Activated CD8-positive, alpha-beta T cell treated with anti-CD3 and anti-CD28 coated beads for 36 hours (primary cell): ENCODE data around the gene DEK. TPM values are rescaled to one million over a fixed set of nuclear protein-coding genes. Genes with fewer than 3 reads are reported as not detected.
"Not testable (repeated sequence)": the region's sequence is repeated elsewhere in the genome, so short reads cannot be mapped to it uniquely, and the experiment has no call there.

ENCODE experiments used
- ATAC-seq: fragments of 200-7000 bp; cut with Tn5 transposase; one replicate; pipeline ENCODE4 v1.10.0; 2021; ENCODE audit warnings: mild to moderate bottlenecking, moderate library complexity
- CTCF ChIA-PET: fragments of 350-600 bp; sonication (Branson Sonifier 250); formaldehyde crosslinking; loops from one replicate; lab custom pipeline; 2021; ENCODE audit warnings: antibody characterized with exemption; lab: Charles Lee
- POLR2A ChIA-PET: fragments of 350-600 bp; sonication (Branson Sonifier 250); formaldehyde crosslinking; loops from one replicate; lab custom pipeline; 2021; ENCODE audit warnings: antibody characterized with exemption; lab: Charles Lee
- DNase-seq: peaks from one replicate; pipeline ENCODE4 v3.0.0-alpha.2; 2020
- H3K27ac Mint-ChIP-seq: one replicate; pipeline ENCODE4 v1.8.0; 2021; ENCODE audit warnings: mild to moderate bottlenecking, mixed read lengths
- H3K27me3 Mint-ChIP-seq: one replicate; pipeline ENCODE4 v1.8.0; 2021; ENCODE audit warnings: mixed read lengths
- H3K36me3 Mint-ChIP-seq: one replicate; pipeline ENCODE4 v1.8.0; 2021; ENCODE audit warnings: low read depth, mixed read lengths
- H3K4me1 Mint-ChIP-seq: one replicate; pipeline ENCODE4 v1.8.0; 2021; ENCODE audit warnings: low read depth, mixed read lengths
- H3K4me3 Mint-ChIP-seq: one replicate; pipeline ENCODE4 v1.8.0; 2021; ENCODE audit warnings: mild to moderate bottlenecking, moderate library complexity, mixed read lengths
- H3K9me3 Mint-ChIP-seq: one replicate; pipeline ENCODE4 v1.8.0; 2021; ENCODE audit warnings: mixed read lengths
- CTCF ChIP-seq: fragments of 200-600 bp; IDR thresholded peaks from one replicate; pipeline ENCODE4 v1.8.0; 2022; ENCODE audit warnings: antibody characterized with exemption, mild to moderate bottlenecking
- intact Hi-C: fragments of 100-400 bp; cut with micrococcal nuclease; formaldehyde crosslinking; loops from one replicate; pipeline ENCODE4 v1.10.0; 2022
- total RNA-seq, 2 experiments: library from RNA; stranded (reverse); gene quantifications; one replicate each; pipeline ENCODE4 v1.2.3, GENCODE V29; 2021

DEK gene, protein sequence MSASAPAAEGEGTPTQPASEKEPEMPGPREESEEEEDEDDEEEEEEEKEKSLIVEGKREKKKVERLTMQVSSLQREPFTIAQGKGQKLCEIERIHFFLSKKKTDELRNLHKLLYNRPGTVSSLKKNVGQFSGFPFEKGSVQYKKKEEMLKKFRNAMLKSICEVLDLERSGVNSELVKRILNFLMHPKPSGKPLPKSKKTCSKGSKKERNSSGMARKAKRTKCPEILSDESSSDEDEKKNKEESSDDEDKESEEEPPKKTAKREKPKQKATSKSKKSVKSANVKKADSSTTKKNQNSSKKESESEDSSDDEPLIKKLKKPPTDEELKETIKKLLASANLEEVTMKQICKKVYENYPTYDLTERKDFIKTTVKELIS
- total RNA-seq = 100 to 1,000 TPM; 185 to 191 TPM

DNA sequence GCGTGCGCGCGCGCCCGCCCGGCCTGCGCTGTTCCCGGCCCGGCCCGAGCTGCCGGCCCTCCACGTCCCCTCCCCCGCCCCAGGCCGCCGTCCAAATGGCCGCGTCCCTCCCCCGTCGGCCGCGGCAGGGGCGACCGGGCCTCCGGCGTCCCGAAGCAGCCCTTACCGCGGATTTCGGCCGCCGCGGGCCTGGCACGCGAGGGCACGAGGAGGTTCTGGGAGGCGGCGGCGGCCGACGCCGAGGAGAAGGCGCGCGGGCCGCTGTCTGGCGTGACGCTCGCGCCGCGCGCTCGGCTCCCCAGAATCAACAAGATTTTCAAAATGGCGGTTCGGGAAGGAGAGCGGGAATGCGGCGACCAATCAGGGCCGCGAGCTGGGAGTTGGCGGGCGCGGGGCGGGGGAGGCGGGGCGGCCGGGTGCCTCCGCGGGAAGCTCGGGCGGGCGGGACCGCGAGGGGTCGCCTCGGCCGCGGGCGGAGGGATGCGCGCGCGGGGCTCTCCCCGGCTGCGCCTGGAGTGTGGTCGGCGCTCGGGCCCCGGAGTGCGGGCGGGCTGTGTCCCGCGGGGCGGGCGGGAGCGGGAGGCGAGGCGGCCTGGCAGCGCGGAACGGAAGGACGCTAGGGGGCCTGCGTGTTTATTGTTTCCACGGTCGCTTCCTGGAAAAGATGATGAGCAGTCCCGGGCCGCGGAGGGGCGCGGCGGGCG, at the start of gene DEK:
TSS of gene DEK (minus strand) at position 312 of the 704 bp plus-strand sequence. CDS start 543 bp downstream, outside the sequence.
- Mint-ChIP-seq H3K9me3 (peaks cover 5% of the 10 kb centered on the region), H3K4me1 (peaks cover 40% of the 10 kb centered on the region), H3K27ac (peak within 1 kb of the TSS; percentile 96), H3K36me3 (peaks cover 45% of the 10 kb centered on the region), H3K27me3 (no peaks in the 10 kb centered on the region), H3K4me3 (peak within 1 kb of the TSS; percentile 90)
- intact Hi-C loops = loop anchor here (5.0 kb wide), 1 partner anchor 107 kb away; the partner anchor contains the start of genes KDM1B and TPMT
- peak; percentile 67 for ATAC-seq
- no peak for TF ChIP-seq CTCF
- peak; percentile 89 for DNase-seq
- ChIA-PET POLR2A (interaction anchor here (0.6 to 3.1 kb wide), 8 partner anchors 10 to 249 kb away, joined by 3 to 9 read pairs (median 3); no protein-coding TSS in a partner anchor), CTCF (interaction anchor here (1.3 kb wide), 1 partner anchor 11 kb away, joined by 5 read pairs; no protein-coding TSS in a partner anchor)

DNA sequence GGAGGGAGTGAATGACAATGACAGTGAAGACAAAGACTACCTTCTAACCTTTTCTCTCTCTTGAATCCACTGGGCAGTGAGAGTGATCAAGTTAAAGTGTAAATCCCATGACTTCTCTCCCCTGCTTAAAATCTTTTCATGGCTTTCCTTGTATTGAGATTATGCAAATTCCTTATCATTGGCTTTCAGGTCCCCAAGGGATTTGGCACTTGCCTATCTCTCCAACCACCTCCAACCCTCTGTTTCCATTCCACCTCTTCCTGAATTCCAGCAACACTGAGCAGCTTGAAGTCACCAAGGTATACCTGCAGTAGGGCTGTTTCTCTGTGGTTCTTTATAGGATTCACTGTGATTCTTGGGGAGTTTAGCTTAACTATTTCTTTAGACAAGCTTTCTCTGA, 48.0 kb upstream of the DEK start:
- Mint-ChIP-seq H3K27ac (no peak overlapping the region), H3K27me3 (peaks cover 6% of the 10 kb centered on the region), H3K36me3 (no peaks in the 10 kb centered on the region), H3K9me3 (peaks cover 2% of the 10 kb centered on the region), H3K4me3 (no peak overlapping the region), H3K4me1 (no peaks in the 10 kb centered on the region)
- no peak for ATAC-seq
- intact Hi-C loops = no loop called here
- TF ChIP-seq CTCF = no peak
- DNase-seq = no peak
- CTCF ChIA-PET = no interaction called here
- POLR2A ChIA-PET = no interaction called here

- H3K27ac Mint-ChIP-seq, H3K4me3 Mint-ChIP-seq, H3K36me3 Mint-ChIP-seq, ATAC-seq, CTCF ChIA-PET, DNase-seq, intact Hi-C loops, POLR2A ChIA-PET, H3K27me3 Mint-ChIP-seq, H3K9me3 Mint-ChIP-seq, H3K4me1 Mint-ChIP-seq: not testable (repeated sequence)
Measured at GRCh38 chr6:18310010-18310409, 45.7 kb upstream of the DEK start.

DNA sequence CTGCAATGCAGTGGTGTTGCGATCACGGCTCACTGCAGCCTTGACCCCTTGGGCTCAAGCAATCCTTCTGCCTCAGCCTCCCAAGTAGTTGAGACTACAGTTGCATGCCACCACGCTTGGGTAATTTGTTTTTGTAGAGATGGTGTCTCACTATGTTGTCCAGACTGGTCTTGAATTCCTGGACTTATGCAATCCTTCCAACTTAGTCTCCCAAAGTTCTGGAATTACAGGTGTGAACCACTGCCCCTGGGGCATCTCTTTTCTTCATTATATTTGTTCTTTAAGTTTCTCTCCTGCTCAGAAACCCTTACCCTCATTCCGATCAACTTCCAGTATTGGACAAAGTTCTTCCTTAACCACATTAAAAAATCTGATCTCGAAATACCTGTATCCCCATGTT, 44.7 kb upstream of the DEK start:
- H3K4me1 Mint-ChIP-seq = no peaks in the 10 kb centered on the region
- TF ChIP-seq CTCF = no peak
- DNase-seq (no peak), ATAC-seq (no peak)
- POLR2A ChIA-PET = no interaction called here
- peaks cover 2% of the 10 kb centered on the region for H3K9me3 Mint-ChIP-seq
- CTCF ChIA-PET = no interaction called here
- no peaks in the 10 kb centered on the region for H3K36me3 Mint-ChIP-seq
- no peak overlapping the region for H3K27ac Mint-ChIP-seq
- H3K27me3 Mint-ChIP-seq = peaks cover 6% of the 10 kb centered on the region
- intact Hi-C loops = no loop called here
- no peak overlapping the region for H3K4me3 Mint-ChIP-seq

GRCh38 chr6:18308070-18308735, 43.9 kb upstream of the DEK start:
- no peak for ATAC-seq
- DNase-seq = no peak
- Mint-ChIP-seq H3K4me1 (no peaks in the 10 kb centered on the region), H3K4me3 (no peak overlapping the region), H3K27ac (no peak overlapping the region), H3K36me3 (no peaks in the 10 kb centered on the region), H3K27me3 (peaks cover 6% of the 10 kb centered on the region), H3K9me3 (peaks cover 2% of the 10 kb centered on the region)
- POLR2A ChIA-PET = no interaction called here
- intact Hi-C loops = no loop called here
- no peak for TF ChIP-seq CTCF
- CTCF ChIA-PET = interaction anchor here (1.3 kb wide), 1 partner anchor 195 kb away, joined by 7 read pairs; no protein-coding TSS in a partner anchor
